Kidney (tissue), 14 donors: Measurements from ENCODE around the gene ACTR8. TPM values are rescaled to one million over a fixed set of nuclear protein-coding genes. Genes with fewer than 3 reads are reported as not detected.
A peak's percentile ranks its signal among the peaks of the same experiment; 100 is the strongest.

Experiments used
- DNase-seq, 5 donors: peaks; one replicate each; pipeline ENCODE4 v3.0.0-alpha.2; 2013 to 2020
- FAIRE-seq: peaks from 2 replicates; lab custom pipeline; 2012; peaks lifted over from hg19 to GRCh38; lab: Jason Lieb, UNC
- H3K27ac ChIP-seq, 2 donors: one replicate each; pipeline ENCODE4 v1.7.0; 2013; ENCODE audit warnings: low read depth in 2 of 2, low read length in 2 of 2, inconsistent platforms in 1 of 2
- H3K27me3 ChIP-seq: one replicate; pipeline ENCODE4 v1.7.1; 2013; ENCODE audit warnings: low read length, inconsistent platforms; ENCODE audit not compliant: control insufficient read depth, insufficient read depth
- H3K36me3 ChIP-seq, 3 donors: one replicate each; pipeline versions ENCODE4 v1.7.0 to v1.7.1; 2013; ENCODE audit warnings: low read length in 3 of 3, control low read depth in 1 of 3, inconsistent platforms in 1 of 3; ENCODE audit not compliant: insufficient read depth in 3 of 3, control insufficient read depth in 2 of 3
- H3K4me1 ChIP-seq, 3 donors: one replicate each; pipeline versions ENCODE4 v1.7.0 to v1.7.1; 2013; ENCODE audit warnings: low read length in 3 of 3, inconsistent platforms in 1 of 3, low read depth in 1 of 3; ENCODE audit not compliant: control insufficient read depth in 2 of 3, insufficient read depth in 2 of 3
- H3K4me3 ChIP-seq, 3 donors: one replicate each; pipeline versions ENCODE4 v1.7.0 to v1.8.1; 2013; ENCODE audit warnings: low read length in 3 of 3, control low read depth in 1 of 3, inconsistent platforms in 1 of 3
- H3K9ac ChIP-seq, 3 donors: one replicate each; pipeline versions ENCODE4 v1.7.0 to v1.7.1; 2013; ENCODE audit warnings: low read length in 3 of 3, control low read depth in 1 of 3, inconsistent platforms in 1 of 3
- H3K9me3 ChIP-seq, 3 donors: one replicate each; pipeline versions ENCODE4 v1.7.0 to v1.7.1; 2013; ENCODE audit warnings: low read length in 3 of 3, control low read depth in 1 of 3, inconsistent platforms in 1 of 3; ENCODE audit not compliant: control insufficient read depth in 2 of 3, insufficient read depth in 1 of 3
- intact Hi-C: fragments of 100-400 bp; cut with DNase I; formaldehyde crosslinking; loops from one replicate; pipeline ENCODE4 v1.11.1; 2022
- polyA plus RNA-seq: library from polyadenylated mRNA; stranded (reverse); fragments of 350-450 nt; fragmentation: Illumina TruSeq; extraction: RNeasy Lipid Tissue Mini Kit (QIAGEN cat#74804); gene quantifications from one replicate; pipeline ENCODE4 v1.2.3, GENCODE V29; 2014; ENCODE audit warnings: low read depth, low replicate concordance; ENCODE audit not compliant: insufficient read depth
- total RNA-seq: library from RNA; stranded (reverse); fragmentation: NEBNext Ultra II Directional; extraction: Animal tissue kit (Norgen Biotek cat#: 25700); gene quantifications from one replicate; pipeline ENCODE4 v1.2.1, GENCODE V29; 2021
- TF ChIP-seq, protein P1 (sequence below): IDR thresholded peaks from 3 replicates; pipeline ENCODE4 v1.5.1; 2012; ENCODE audit warnings: mild to moderate bottlenecking, moderate library complexity, borderline replicate concordance; ENCODE audit not compliant: insufficient read depth; ENCODE audit errors: extremely low read depth
- donor health status: control.
- donor health status: control.
- donor health status: control.
- donor health status: control.
- donor health status: control.
- donor health status: DM: yes; HTN: yes; CAD: no.
- donor health status: Normal renal cell carcinoma (clear cell type).

ACTR8 gene
- total and polyA plus RNA-seq, 2 donors from 2014 or later, result 20.4 to 29.6 TPM

DNA sequence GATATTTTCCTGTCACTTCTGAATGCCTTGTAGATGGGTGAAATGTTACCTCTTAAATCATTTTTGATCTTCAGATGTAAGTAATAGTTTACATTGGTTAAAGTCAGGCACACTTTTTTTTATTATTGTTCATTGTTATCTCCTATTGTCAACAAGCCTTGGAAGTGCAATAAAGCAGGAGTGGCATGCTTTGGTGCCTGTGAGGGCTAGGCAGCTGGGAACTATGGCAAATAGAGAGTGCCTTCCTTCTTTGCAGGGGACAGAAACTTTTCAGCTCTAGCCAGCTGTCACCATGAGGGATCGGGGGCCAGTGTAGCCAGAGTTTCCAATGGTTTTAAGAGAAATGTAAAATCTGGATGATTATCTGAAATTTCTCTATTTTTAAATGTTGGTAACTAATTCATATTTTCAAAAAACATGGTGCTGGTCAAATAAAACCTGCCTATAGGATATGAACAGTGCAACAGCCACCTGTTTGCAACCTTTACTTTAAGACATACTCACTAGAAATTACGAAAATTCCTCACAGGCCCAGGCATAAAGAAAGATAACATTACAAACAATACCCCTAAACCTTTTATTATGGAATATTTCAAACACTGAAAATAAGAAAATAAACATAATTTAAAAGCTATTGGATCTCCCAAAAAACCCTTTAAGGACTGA is 18.8 kb upstream of the ACTR8 start:
- Histone ChIP-seq H3K9me3 (no peaks in the 10 kb centered on the region), H3K4me3 (no peak overlapping the region), H3K27me3 (no peaks in the 10 kb centered on the region), H3K36me3 (no peaks in the 10 kb centered on the region), H3K27ac (no peak overlapping the region), H3K9ac (no peak overlapping the region), H3K4me1 (no peaks in the 10 kb centered on the region)
- TF ChIP-seq, protein P1, sequence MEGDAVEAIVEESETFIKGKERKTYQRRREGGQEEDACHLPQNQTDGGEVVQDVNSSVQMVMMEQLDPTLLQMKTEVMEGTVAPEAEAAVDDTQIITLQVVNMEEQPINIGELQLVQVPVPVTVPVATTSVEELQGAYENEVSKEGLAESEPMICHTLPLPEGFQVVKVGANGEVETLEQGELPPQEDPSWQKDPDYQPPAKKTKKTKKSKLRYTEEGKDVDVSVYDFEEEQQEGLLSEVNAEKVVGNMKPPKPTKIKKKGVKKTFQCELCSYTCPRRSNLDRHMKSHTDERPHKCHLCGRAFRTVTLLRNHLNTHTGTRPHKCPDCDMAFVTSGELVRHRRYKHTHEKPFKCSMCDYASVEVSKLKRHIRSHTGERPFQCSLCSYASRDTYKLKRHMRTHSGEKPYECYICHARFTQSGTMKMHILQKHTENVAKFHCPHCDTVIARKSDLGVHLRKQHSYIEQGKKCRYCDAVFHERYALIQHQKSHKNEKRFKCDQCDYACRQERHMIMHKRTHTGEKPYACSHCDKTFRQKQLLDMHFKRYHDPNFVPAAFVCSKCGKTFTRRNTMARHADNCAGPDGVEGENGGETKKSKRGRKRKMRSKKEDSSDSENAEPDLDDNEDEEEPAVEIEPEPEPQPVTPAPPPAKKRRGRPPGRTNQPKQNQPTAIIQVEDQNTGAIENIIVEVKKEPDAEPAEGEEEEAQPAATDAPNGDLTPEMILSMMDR, result no peak
- FAIRE-seq (no peak), DNase-seq (no peak)
- intact Hi-C loops, result no loop called here

DNA sequence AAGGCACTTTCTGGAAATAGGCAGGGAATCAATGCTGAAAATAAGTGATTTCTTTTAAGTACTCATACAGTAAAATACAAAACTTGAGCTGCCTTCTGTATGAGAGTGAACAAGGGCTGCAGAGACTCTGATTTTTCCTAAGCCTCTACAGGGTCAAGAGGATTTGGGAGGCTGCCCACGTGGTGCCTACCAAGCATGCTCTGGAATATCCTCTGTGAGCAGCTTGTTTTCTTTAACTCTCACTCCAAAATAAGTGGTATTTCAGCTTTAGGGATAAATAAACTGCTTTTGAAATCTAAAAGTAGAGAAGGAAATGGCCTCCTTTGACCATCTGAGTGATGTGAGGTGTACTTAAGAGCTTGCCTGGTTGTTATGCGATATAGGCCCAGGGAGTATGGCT is 17.8 kb upstream of the ACTR8 start:
- no peaks in the 10 kb centered on the region for H3K4me1 ChIP-seq
- H3K9ac ChIP-seq, result no peak overlapping the region
- intact Hi-C loops, result no loop called here
- FAIRE-seq (no peak), DNase-seq (no peak)
- H3K4me3 ChIP-seq, result no peak overlapping the region
- H3K27ac ChIP-seq, result no peak overlapping the region
- H3K9me3 ChIP-seq, result no peaks in the 10 kb centered on the region
- TF ChIP-seq, protein P1, result no peak
- H3K27me3 ChIP-seq, result no peaks in the 10 kb centered on the region
- no peaks in the 10 kb centered on the region for H3K36me3 ChIP-seq

DNA sequence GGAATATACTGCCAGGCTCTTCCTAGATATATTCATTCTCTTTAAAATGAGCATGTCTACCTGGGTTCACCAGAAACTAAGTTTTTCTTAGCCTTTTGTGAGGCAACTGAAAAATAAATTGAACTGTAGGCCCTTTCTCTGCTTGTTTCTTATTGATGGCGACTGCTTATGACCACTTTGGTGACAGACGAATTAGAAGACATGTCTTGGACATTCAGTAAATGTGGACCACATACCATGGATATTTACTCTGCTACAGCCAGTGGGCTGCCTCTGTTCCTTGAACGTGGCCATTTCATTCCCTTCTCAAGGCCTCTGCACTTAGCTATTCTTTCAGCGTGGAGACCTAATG is 10.3 kb upstream of the ACTR8 start:
- H3K4me1 ChIP-seq, result peaks cover 0 to 9% (median 3%) of the 10 kb centered on the region in 3 donors
- intact Hi-C loops, result no loop called here
- TF ChIP-seq, protein P1, result no peak
- H3K27ac ChIP-seq, result peak overlapping the region; percentile 87 to 95
- DNase-seq, result peak in 2 of 5 donors; percentile 10 to 40
- no peaks in the 10 kb centered on the region for H3K36me3 ChIP-seq
- H3K9ac ChIP-seq, result peak overlapping the region; percentile 71 to 94 (median 78)
- H3K4me3 ChIP-seq, result peak overlapping the region; percentile 88 to 97 (median 96)
- H3K9me3 ChIP-seq, result no peaks in the 10 kb centered on the region
- no peak for FAIRE-seq
- no peaks in the 10 kb centered on the region for H3K27me3 ChIP-seq
